ENCODE results near the gene ZNF280A. TPM values are rescaled to one million over a fixed set of nuclear protein-coding genes. Genes with fewer than 3 reads are reported as not detected.
"Not testable (repeated sequence)": the region's sequence is repeated elsewhere in the genome, so short reads cannot be mapped to it uniquely, and the experiment has no call there.

ZNF280A gene
- total RNA-seq, 1 experiment from 2014 or later: 8.8 TPM

- no peak for DNase-seq (ENCODE audit: low spot score)
Measured at GRCh38 chr22:22545084-22545483, 25.0 kb upstream of the ZNF280A start.

GRCh38 chr22:22538226-22538989, 18.3 kb upstream of the ZNF280A start:
- DNase-seq (ENCODE audit: low spot score): no peak

DNA sequence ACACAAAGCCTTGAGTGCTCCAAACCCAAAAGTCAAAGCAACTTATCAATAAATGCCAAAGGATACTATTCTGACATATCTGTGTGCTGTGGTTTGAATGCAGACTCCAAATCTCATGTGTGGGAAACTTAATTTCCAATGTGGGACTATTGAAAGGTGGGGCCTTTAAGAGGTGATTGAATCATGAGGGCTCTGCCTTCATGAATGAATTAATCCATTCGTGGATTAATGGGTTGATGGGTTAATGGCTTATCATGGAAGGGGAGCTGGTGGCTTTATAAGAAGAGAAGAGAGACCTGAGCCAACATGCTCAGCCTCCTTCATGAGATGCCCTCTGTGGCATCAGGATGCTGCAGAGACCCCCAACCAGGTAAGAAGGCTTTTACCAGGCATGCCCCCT, 16.8 kb upstream of the ZNF280A start:
- no peak for DNase-seq (ENCODE audit: low spot score)

DNA sequence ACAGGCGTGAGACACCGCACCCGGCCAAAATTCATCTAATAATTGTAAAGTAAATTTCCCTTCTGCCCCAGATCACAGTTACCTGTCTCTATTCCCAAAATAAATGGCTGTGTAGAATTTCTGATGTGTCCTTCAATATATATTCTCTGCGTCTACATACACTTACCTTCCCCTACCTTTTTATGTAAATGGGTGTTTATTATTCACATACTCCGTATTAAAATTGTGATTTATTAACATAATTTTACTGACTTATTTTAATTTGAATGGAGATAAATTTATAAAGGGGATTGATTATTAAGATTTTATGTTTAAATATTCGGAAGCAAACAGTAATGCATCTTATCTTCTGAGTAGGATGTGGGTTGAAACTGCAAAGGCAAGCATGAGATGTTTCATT, 16.4 kb upstream of the ZNF280A start:
- DNase-seq (ENCODE audit: low spot score): no peak

GRCh38 chr22:22535662-22536061, 15.6 kb upstream of the ZNF280A start:
- no peak for DNase-seq (ENCODE audit: low spot score)

- no peak for DNase-seq (ENCODE audit: low spot score)
Measured at GRCh38 chr22:22534604-22535415, 14.7 kb upstream of the ZNF280A start.

DNA sequence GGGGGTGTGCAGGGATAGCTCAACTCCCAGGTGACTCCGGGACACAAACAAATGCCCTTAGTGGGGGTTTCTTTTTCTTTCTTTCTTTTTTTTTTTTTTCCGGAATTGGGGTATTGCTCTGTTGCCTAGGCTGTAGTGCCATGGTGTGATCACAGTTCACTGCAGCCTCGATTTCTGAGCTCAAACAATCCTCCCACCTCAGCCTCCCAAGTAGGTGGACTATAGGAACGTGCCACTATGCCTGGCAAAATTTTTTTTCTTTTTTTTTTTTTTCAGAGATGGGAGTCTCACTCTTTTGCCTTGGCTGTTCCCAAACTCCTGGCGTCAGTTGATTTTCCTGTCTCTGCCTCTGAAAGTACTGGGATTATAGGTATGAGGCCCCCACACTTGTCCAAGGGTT, 13.8 kb upstream of the ZNF280A start:
- DNase-seq (ENCODE audit: low spot score): no peak

DNA sequence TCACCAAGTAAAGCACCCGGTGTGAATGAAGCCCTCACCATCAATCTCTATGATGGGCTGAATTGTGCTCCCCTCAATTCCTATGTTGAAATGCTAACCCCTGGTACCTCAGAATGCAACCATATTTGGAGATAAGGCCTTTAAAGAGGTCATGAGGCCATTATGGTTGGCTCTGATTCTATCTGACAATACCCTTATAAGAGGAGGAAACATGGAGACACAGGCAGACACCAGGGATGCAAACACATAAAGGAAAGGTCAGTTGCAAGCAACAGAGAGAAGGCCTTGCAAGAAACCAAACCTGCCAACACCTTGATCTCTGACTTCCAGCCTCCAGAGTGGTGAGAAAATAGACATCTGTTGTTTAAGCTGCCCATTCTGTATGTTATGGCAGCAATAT, 13.3 kb upstream of the ZNF280A start:
- DNase-seq (ENCODE audit: low spot score): no peak

DNA sequence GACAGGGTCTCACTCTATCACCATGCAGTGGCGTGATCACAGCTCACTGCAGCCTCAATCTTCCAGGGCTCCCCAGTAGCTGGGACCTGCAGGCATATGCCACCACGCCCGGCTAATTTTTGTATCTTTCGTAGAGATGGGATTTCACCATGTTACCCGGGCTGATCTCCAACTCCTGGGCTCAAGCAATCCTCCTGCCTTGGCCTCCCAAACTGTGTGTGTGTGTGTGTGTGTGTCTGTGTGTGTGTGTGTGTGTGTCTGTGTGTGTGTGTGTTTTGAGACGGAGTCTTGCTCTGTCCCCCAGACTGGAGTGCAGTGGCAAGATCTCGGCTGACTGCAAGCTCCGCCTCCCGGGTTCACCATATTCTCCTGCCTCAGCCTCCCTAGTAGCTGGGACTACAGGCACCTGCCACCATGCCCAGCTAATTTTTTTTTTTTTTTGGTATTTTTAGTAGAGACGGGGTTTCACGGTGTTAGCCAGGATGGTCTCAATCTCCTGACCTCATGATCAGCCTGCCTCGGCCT, 12.5 kb upstream of the ZNF280A start:
- not testable (repeated sequence) for DNase-seq (ENCODE audit: low spot score)

DNA sequence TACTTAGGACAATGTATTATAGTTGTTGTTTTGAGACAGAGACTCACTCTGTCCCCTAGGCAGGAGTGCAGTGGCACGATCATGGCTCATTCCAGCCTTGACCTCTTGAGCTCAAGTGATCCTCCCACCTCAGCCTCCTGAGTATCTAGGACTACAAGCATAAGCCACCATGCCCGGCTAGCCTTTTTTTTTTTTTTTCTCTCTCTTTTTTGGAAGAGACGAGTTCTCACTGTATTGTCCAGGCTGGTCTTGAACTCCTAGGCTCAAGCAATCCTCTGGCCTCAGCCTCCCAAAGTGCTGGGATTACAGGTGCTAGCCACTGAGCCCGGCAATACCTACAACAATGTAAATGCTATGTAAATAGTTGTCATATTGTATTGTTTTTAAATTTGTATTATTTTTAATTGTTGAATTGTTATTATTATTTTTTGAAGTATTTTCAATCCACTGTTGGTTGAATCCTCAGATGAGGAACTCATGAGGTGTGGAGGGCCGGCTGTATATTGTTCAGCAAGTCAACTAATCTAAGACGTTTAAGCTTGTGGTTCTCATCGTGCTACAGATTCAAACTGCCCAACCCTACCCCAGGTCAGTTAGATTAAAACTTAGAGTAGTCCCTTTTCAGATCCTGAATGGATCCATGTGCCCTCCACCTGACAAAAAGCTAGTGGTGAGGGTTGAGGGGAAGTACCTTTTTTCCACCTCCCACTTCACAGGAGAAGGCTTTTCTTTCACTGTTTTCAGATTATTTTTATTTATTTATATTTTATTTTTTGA, 11.9 kb upstream of the ZNF280A start:
- DNase-seq (ENCODE audit: low spot score): no peak

GRCh38 chr22:22528780-22529179, 8.7 kb upstream of the ZNF280A start:
- DNase-seq (ENCODE audit: low spot score): no peak

DNA sequence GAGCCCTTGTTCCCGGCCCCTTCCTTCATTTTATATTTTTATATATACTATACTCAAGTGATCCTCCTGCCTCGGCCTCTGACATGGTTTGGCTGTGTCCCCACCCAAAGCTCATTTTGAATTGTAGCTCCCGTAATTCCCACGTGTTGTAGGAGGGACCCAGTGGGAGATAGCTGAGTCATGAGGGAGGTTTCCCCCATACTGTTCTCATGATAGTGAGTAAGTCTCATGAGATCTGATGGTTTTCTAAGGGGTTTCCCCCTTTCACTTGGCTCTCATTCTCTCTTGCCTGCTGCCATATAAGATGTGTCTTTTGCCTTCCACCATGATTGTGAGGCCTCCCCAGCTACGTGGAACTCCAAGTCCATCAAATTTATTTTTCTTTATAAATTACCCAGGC, 7.2 kb upstream of the ZNF280A start:
- peak; percentile 48 for DNase-seq (ENCODE audit: low spot score)

DNA sequence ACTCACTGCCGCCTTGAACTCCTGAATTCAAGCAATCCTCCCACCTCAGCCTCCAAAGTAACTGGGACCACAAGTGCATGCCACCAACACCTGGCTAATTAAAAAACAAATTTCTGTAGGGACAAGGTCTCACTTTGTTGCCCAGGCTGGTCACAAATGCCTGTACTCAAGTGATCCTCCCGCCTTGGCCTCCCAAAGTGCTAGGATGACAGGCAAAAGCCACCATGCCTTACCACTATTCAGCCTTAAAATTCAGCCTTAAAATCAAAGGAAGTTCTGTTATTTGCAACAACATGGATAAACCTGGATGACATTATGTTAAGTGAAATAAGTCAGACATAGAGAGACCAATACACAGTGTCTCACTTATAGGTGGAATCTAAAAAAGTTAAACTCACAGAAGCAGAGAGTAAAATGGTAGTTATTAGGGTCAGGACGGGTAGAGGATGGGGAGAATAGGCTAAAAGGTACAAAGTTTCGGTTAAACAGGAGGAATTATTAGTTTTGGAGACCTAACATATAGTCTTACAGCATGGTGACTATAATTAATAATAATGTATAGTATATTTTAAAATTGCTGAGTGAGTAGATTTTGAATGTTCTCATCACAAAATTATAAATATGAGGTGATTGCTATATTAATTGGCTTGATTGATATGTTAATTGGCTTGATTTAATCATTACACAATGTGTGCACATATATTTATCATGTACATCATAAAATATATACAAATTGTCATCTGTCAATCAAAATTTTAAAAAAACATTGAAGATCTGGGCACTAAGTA, 6.2 kb upstream of the ZNF280A start:
- no peak for DNase-seq (ENCODE audit: low spot score)

DNA sequence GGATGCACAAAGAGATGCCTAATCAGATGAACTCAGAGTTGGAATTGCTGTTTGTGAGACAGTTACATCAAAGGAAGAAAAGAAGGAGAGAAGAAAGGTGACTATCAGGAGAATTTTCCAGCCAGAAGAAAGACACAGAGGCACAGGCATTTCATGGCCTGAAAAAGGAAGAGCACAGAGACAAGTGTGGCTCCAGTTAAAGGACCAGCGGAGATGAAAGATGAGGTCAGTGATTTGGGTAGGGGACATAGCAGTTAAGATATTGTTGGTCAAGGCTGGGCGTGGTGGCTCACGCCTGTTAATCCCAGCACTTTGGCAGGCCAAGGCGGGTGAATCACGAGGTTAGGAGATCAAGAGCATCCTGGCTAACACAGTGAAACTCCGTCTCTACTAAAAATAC, 3.4 kb upstream of the ZNF280A start:
- DNase-seq (ENCODE audit: low spot score): no peak

- DNase-seq (ENCODE audit: low spot score): no peak
Measured at GRCh38 chr22:22521631-22522030, 1.6 kb upstream of the ZNF280A start.

DNA sequence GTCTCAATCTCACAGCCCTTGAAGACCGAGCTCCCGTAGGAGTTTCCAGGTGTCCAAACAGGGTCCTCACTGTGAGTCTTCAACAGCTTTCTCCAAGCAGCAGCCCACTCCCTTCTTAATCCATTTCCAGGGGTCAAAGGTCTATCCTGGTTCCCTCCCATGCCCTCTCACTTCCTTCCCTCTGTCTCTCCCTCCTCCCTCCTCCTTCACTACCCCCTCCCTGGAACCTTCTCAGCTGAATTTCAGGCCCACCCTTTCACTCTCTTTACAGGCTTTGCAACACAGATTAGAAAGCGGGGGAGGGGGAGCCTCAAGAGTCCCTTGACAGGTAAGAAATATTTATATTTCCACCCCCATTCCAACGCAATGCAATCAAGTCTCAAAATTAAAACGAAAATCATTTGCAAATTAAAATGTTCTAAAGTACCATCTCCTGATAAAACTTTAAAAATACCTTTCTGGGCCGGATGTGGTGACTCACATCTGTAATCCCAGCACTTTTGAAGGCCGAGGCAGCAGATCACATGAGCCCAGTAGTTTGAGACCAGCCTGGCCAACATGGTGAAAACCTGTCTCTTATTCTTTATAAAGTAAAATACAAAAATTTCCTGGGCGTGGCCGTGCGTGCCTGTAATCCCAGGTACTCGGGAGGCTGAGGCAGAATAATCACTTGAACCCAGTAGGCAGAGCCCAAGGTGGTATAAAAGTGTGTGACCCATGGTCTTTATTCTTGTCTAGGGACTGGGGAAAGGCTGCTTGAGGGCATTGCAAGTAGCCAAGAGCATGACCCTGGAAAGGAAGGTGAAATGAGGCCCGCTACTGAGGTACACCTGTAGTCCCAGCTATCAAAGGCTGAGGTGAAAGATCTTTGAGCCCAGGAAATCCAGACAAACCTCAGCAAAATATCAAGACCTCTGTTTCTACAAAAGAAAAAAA, 865 bp upstream of the ZNF280A start:
- DNase-seq (ENCODE audit: low spot score): peak; percentile 53

- peak; percentile 37 for DNase-seq (ENCODE audit: low spot score)
Measured at GRCh38 chr22:22519591-22519990, 479 bp downstream of the ZNF280A start.

DNA sequence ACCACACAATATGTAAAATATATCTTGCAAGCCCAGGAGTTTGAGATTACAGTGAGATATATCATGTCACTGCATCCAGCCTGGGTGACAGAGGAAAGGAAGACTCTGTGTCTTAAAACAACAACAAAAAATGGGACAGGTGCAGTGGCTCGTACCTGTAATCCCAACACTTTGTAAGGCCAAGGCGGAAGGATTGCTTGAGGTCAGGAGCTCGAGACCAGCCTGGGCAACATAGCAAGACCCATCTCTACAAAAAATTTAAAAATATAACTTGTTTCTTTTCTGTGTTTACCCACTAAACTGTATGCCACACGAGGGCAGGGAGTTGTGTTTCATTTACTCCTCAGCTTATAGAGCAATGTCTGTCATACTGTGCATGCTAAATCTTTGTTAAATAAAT, 3.1 kb downstream of the ZNF280A start:
- DNase-seq (ENCODE audit: low spot score): no peak

GRCh38 chr22:22515890-22516289, 4.2 kb downstream of the ZNF280A start:
- no peak for DNase-seq (ENCODE audit: low spot score)

- not testable (repeated sequence) for DNase-seq (ENCODE audit: low spot score)
Measured at GRCh38 chr22:22514431-22514830, 5.6 kb downstream of the ZNF280A start.

All from A172 (cell line).